Mesenchymal stem cell (in vitro differentiated cells and primary cell): Measurements from ENCODE around the gene MB.

ENCODE experiments used
- DNase-seq: peaks from one replicate; pipeline ENCODE4 v3.0.0-alpha.2; 2013
- H2AFZ ChIP-seq: one replicate; pipeline ENCODE4 v1.6.1; 2013; ENCODE audit warnings: low read depth, mild to moderate bottlenecking, control low read depth, inconsistent platforms, low read length, moderate library complexity
- H2AK5ac ChIP-seq: 2 replicates; pipeline ENCODE4 v1.6.1; 2013; ENCODE audit warnings: low read length, moderate library complexity, mild to moderate bottlenecking, inconsistent platforms; ENCODE audit not compliant: severe bottlenecking
- H2BK120ac ChIP-seq: one replicate; pipeline ENCODE4 v1.6.1; 2013; ENCODE audit warnings: low read depth, mild to moderate bottlenecking, inconsistent platforms, low read length, moderate library complexity
- H2BK12ac ChIP-seq, 2 experiments: one replicate each; pipeline ENCODE4 v1.6.1; 2013; ENCODE audit warnings: inconsistent platforms in 2 of 2, low read length in 2 of 2, mild to moderate bottlenecking in 2 of 2, moderate library complexity in 2 of 2, control low read depth in 1 of 2
- H2BK15ac ChIP-seq: one replicate; pipeline ENCODE4 v1.6.1; 2013; ENCODE audit warnings: mild to moderate bottlenecking, low read depth, inconsistent platforms; ENCODE audit not compliant: poor library complexity, severe bottlenecking
- H2BK5ac ChIP-seq: 2 replicates; pipeline ENCODE4 v1.6.1; 2013; ENCODE audit warnings: low read depth, mild to moderate bottlenecking, low read length, control low read depth, inconsistent platforms; ENCODE audit not compliant: poor library complexity, severe bottlenecking
- H3K14ac ChIP-seq, 2 experiments: one replicate each; pipeline ENCODE4 v1.6.1; 2013; ENCODE audit warnings: inconsistent platforms in 2 of 2, low read length in 2 of 2, control low read depth in 1 of 2, mild to moderate bottlenecking in 1 of 2, moderate library complexity in 1 of 2
- H3K18ac ChIP-seq, 2 experiments: one replicate each; pipeline ENCODE4 v1.6.1; 2013; ENCODE audit warnings: inconsistent platforms in 2 of 2, low read length in 2 of 2, control low read depth in 1 of 2, low read depth in 1 of 2, mild to moderate bottlenecking in 1 of 2
- H3K23ac ChIP-seq, 2 experiments: one replicate each; pipeline ENCODE4 v1.6.1; 2013; ENCODE audit warnings: inconsistent platforms in 2 of 2, low read length in 2 of 2, mild to moderate bottlenecking in 2 of 2, moderate library complexity in 2 of 2, control low read depth in 1 of 2
- H3K27ac ChIP-seq: 2 replicates; pipeline ENCODE4 v1.5.1; 2013; ENCODE audit warnings: mild to moderate bottlenecking, moderate library complexity, low read length, control low read depth, inconsistent platforms; ENCODE audit not compliant: poor library complexity, severe bottlenecking
- H3K27me3 ChIP-seq, 2 experiments: 2 replicates each; pipeline versions ENCODE4 v1.6.1 to v1.7.0; 2013; ENCODE audit warnings: low read length in 2 of 2, mild to moderate bottlenecking in 2 of 2, moderate library complexity in 2 of 2, control low read depth in 1 of 2, inconsistent platforms in 1 of 2; ENCODE audit not compliant: control insufficient read depth in 1 of 2, insufficient read depth in 1 of 2
- H3K36me3 ChIP-seq, 2 experiments: 2 replicates each; pipeline versions ENCODE4 v1.6.1 to v1.7.0; 2013; ENCODE audit warnings: low read length in 2 of 2, control low read depth in 1 of 2, inconsistent platforms in 1 of 2, low read depth in 1 of 2, mild to moderate bottlenecking in 1 of 2; ENCODE audit not compliant: insufficient read depth in 2 of 2, control insufficient read depth in 1 of 2
- H3K4ac ChIP-seq, 2 experiments: one replicate each; pipeline ENCODE4 v1.6.1; 2013; ENCODE audit warnings: inconsistent platforms in 2 of 2, low read length in 2 of 2, mild to moderate bottlenecking in 2 of 2, moderate library complexity in 2 of 2, control low read depth in 1 of 2, low read depth in 1 of 2
- H3K4me1 ChIP-seq: 2 replicates; pipeline ENCODE4 v1.6.1; 2013; ENCODE audit warnings: low read depth, low read length, control low read depth; ENCODE audit not compliant: control insufficient read depth, insufficient read depth
- H3K4me2 ChIP-seq: 2 replicates; pipeline ENCODE4 v1.6.1; 2013; ENCODE audit warnings: low read length, mild to moderate bottlenecking, inconsistent platforms; ENCODE audit not compliant: poor library complexity, severe bottlenecking
- H3K4me3 ChIP-seq, 2 experiments: 2 replicates each; pipeline versions ENCODE4 v1.5.1 to v1.7.0; 2013; ENCODE audit warnings: low read length in 2 of 2, mild to moderate bottlenecking in 2 of 2, control low read depth in 1 of 2, low read depth in 1 of 2; ENCODE audit not compliant: insufficient read depth in 1 of 2
- H3K79me1 ChIP-seq: replicated peaks from 2 replicates; pipeline ENCODE4 v1.6.1; 2013; ENCODE audit warnings: mild to moderate bottlenecking, control low read depth, low read length, inconsistent platforms; ENCODE audit not compliant: poor library complexity, severe bottlenecking
- H3K9ac ChIP-seq: 2 replicates; pipeline ENCODE4 v1.7.0; 2013; ENCODE audit warnings: mild to moderate bottlenecking, low read length, moderate library complexity
- H3K9me3 ChIP-seq: 2 replicates; pipeline ENCODE4 v1.7.0; 2013; ENCODE audit warnings: mild to moderate bottlenecking, low read length; ENCODE audit not compliant: control insufficient read depth
- H4K8ac ChIP-seq: one replicate; pipeline ENCODE4 v1.6.1; 2013; ENCODE audit warnings: inconsistent platforms, mild to moderate bottlenecking, low read length, moderate library complexity
- H4K91ac ChIP-seq: one replicate; pipeline ENCODE4 v1.6.1; 2013; ENCODE audit warnings: mild to moderate bottlenecking, low read length, inconsistent platforms
- WGBS: methylation state at CpG from one replicate; pipeline ENCODE4 v1.1.7; 2013; ENCODE audit warnings: mixed read lengths; 5-methylcytosine and 5-hydroxymethylcytosine counted together

MB gene

GRCh38 chr22:35637254-35637653, 20.1 kb upstream of the MB start:
- H3K27me3 ChIP-seq, result peaks cover 0 to 9% of the 10 kb centered on the region in 2 experiments

GRCh38 chr22:35634943-35635540, 17.9 kb upstream of the MB start:
- Histone ChIP-seq H3K14ac (no peak overlapping the region), H3K27me3 (peaks cover 0 to 9% of the 10 kb centered on the region in 2 experiments), H3K4me3 (no peak overlapping the region), H2BK12ac (peak overlapping the region in 1 of 2 experiments; percentile 23), H3K79me1 (no peaks in the 10 kb centered on the region), H3K9ac (no peak overlapping the region), H3K27ac (no peak overlapping the region), H2BK5ac (no peak overlapping the region), H3K4me2 (no peak overlapping the region), H3K4ac (no peak overlapping the region), H2BK120ac (no peak overlapping the region), H3K9me3 (no peaks in the 10 kb centered on the region), H2AK5ac (no peak overlapping the region), H4K8ac (no peak overlapping the region), H3K18ac (no peak overlapping the region), H4K91ac (no peak overlapping the region), H3K4me1 (peaks cover 7% of the 10 kb centered on the region), H3K23ac (no peak overlapping the region), H2AFZ (no peak overlapping the region), H2BK15ac (no peak overlapping the region), H3K36me3 (no peaks in the 10 kb centered on the region)
- DNase-seq, result no peak
- WGBS, result 91% methylated on average over 2 of the region's 3 CpGs

More at GRCh38 chr22:35637254-35637653, 20.1 kb upstream of the MB start:
- no peak overlapping the region for H4K8ac ChIP-seq
- no peak overlapping the region for H3K27ac ChIP-seq
- H3K4me1 ChIP-seq, result peaks cover 5% of the 10 kb centered on the region
- no peak overlapping the region for H2BK120ac ChIP-seq
- no peaks in the 10 kb centered on the region for H3K36me3 ChIP-seq
- H3K4me2 ChIP-seq, result no peak overlapping the region
- H3K9ac ChIP-seq, result no peak overlapping the region
- no peak overlapping the region for H2BK15ac ChIP-seq
- H4K91ac ChIP-seq, result no peak overlapping the region
- no peak overlapping the region for H2AFZ ChIP-seq
- no peak overlapping the region for H3K23ac ChIP-seq
- H2AK5ac ChIP-seq, result no peak overlapping the region
- H3K4me3 ChIP-seq, result no peak overlapping the region
- no peaks in the 10 kb centered on the region for H3K9me3 ChIP-seq
- no peak overlapping the region for H3K4ac ChIP-seq
- H2BK12ac ChIP-seq, result no peak overlapping the region
- H3K79me1 ChIP-seq, result no peaks in the 10 kb centered on the region
- H3K18ac ChIP-seq, result peak overlapping the region in 1 of 2 experiments; percentile 25
- no peak overlapping the region for H2BK5ac ChIP-seq
- 88% methylated on average over 5 of the region's 5 CpGs for WGBS
- no peak overlapping the region for H3K14ac ChIP-seq
- no peak for DNase-seq

GRCh38 chr22:35634015-35634414, 16.9 kb upstream of the MB start:
- Histone ChIP-seq H3K4me3 (no peak overlapping the region), H3K4me2 (no peak overlapping the region), H3K18ac (no peak overlapping the region), H3K79me1 (no peaks in the 10 kb centered on the region), H3K23ac (no peak overlapping the region), H3K9me3 (no peaks in the 10 kb centered on the region), H2BK12ac (no peak overlapping the region), H3K27ac (no peak overlapping the region), H2BK15ac (no peak overlapping the region), H4K91ac (no peak overlapping the region), H2AK5ac (no peak overlapping the region), H3K4me1 (peaks cover 11% of the 10 kb centered on the region), H3K27me3 (peaks cover 0 to 9% of the 10 kb centered on the region in 2 experiments), H2BK5ac (no peak overlapping the region), H3K36me3 (no peaks in the 10 kb centered on the region), H4K8ac (no peak overlapping the region), H3K14ac (no peak overlapping the region), H3K4ac (peak overlapping the region in 1 of 2 experiments; percentile 30), H2AFZ (no peak overlapping the region), H2BK120ac (no peak overlapping the region), H3K9ac (no peak overlapping the region)
- WGBS, result 90% methylated on average over 5 of the region's 5 CpGs
- no peak for DNase-seq

- H3K14ac ChIP-seq, result peak overlapping the region in 1 of 2 experiments; percentile 75
- H4K91ac ChIP-seq, result peak overlapping the region; percentile 29
- H3K27ac ChIP-seq, result no peak overlapping the region
- no peak overlapping the region for H2BK12ac ChIP-seq
- no peak overlapping the region for H3K9ac ChIP-seq
- H3K18ac ChIP-seq, result peak overlapping the region in 1 of 2 experiments; percentile 41
- no peaks in the 10 kb centered on the region for H3K9me3 ChIP-seq
- H3K23ac ChIP-seq, result no peak overlapping the region
- DNase-seq, result no peak
- H2AFZ ChIP-seq, result no peak overlapping the region
- H3K36me3 ChIP-seq, result no peaks in the 10 kb centered on the region
- H3K27me3 ChIP-seq, result peaks cover 0 to 9% of the 10 kb centered on the region in 2 experiments
- no peak overlapping the region for H4K8ac ChIP-seq
- no peaks in the 10 kb centered on the region for H3K79me1 ChIP-seq
- no peak overlapping the region for H3K4me2 ChIP-seq
- no peak overlapping the region for H3K4me3 ChIP-seq
- no peak overlapping the region for H2AK5ac ChIP-seq
- H3K4ac ChIP-seq, result no peak overlapping the region
- no peak overlapping the region for H2BK120ac ChIP-seq
- H3K4me1 ChIP-seq, result peaks cover 13% of the 10 kb centered on the region
- no peak overlapping the region for H2BK15ac ChIP-seq
- 97% methylated on average over 18 of the region's 18 CpGs for WGBS
- no peak overlapping the region for H2BK5ac ChIP-seq
Observed at GRCh38 chr22:35633520-35633919, 16.4 kb upstream of the MB start.
